HG02759 (cell line): ENCODE data around the gene GRID1.

ENCODE experiments used
- ATAC-seq: cut with Tn5 transposase; IDR thresholded peaks from one replicate; pipeline ENCODE4 v1.9.1; 2021; ENCODE audit warnings: mild to moderate bottlenecking, moderate library complexity; ENCODE audit not compliant: unreplicated experiment

The GRID1 gene

DNA sequence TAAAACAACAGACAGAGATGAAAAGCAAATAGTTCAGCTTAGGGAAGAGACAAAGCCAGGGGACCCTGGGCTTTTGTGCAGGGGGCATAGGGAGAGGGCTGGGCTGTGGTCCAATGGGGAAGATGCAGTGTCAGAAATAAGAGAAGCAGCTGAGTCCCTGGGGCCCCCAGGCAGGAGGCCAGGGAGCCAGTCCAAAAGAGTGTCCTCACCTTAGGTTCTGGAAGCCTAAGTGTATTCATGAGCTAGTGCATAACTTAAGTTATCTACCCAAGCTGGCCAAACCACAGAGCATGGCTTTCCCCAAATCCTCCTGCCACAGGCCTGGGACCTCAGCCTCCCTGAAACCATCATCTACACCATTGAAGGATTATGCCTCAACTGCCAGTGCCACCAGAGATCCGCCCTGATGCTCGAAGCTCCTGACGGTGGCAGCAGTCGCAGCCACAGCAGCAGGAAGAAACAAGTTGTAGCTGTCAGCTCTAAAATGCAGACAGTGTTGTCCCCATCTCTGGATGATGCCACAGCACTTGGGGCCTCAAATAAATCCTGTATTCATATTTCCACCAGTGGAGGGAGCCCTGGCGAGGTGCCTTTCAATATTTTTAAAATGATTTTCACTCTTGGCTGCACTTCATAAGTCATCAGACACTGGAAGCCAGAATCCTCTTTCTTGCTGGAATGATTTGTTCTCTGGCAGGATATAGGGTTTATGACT is 574.6 kb downstream of the GRID1 start:
- ATAC-seq = no peak

DNA sequence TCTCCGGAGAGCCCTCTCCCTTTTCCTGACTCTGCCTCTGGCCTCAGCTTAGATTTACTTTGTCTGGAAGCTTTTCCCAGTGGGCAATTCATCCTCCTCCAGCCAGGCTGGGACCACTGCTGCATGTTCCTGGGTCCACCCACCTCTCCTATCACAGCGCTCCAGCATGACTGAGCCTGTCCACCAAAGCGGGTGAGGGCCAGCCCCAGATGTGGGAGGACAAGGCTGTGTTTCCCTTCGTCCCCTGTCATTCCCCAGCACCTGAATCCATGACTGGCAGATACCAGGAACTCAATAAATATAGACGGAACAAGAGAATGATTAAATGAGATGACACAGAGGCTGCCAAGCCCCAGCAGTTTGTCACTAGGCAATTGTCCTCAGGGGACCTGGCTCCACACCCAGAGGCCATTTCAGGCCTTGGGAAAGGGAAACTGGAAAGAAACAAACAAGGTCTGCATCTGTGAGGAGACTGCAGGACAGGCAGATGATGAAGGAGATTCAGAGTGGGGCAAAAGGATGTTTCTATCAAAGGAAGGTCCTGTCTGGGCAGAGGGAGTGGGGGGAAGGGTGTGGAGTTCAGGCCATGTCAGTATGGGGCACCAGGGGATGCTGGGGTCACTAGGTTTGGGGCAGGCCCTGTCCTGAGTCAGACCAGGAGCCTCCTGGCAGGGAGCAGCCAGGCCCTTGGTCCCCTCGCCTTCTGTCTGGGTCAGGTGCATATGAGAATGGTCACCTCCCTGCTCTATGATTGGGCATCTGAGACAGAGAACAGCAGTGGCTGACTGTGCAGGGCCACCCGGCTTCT is 576.4 kb downstream of the GRID1 start:
- ATAC-seq = no peak

DNA sequence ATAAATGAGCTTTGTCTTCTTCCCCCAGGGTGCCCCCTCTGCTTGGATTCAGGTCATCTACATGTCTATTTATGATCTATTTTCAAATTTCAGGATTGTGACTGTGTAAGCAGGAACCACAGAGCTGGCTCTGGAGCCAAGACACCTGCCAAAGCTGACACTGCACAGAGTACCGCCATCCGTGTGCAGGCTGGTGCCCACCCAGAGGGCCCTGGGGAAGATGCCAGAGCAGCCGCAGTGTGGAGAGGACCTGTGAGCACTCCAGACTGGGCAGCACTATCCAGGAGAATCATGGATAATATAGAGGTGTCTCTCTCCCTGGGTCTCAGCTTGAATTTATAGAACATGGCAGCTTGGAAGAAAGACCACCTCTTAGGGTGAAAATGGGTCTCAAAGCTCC is 577.5 kb downstream of the GRID1 start:
- no peak for ATAC-seq

DNA sequence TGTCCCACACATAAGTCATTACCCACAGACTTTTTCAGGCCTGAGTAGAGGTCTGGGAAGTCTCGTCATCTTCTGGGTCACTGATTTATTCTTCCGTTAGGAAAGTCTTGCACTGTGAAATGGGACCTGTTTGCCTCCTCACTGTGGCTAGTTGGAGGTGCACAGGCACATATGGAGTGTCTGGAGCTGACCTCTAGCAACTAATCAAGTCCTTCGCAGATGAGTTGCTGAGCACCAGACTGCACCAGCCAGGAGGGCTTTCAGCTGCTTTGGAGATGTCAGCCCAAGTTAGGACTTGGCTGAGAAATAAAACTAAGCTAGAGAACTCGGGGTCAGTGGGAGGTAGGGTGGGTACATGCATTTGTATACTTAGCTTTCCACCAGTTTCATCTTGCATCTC is 578.0 kb downstream of the GRID1 start:
- no peak for ATAC-seq

DNA sequence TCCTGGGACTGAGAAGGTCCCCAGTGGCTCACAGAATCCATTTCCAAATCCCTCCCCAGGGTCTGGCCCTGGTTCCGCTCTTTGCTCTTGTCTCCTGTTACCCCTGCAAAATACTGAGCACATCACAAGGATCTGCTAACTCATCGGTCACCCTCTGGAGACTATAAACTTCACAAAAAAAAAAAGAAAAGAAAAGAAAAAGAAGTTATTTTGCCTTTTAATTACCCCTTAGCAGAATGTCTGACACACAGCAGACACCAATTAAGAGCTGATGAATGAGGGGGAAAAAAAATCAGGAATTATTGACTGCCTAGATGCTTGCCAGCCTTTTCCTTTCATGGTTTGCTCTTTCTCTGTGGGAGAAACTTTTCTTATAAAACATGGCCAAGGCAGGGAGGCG is 578.7 kb downstream of the GRID1 start:
- no peak for ATAC-seq

DNA sequence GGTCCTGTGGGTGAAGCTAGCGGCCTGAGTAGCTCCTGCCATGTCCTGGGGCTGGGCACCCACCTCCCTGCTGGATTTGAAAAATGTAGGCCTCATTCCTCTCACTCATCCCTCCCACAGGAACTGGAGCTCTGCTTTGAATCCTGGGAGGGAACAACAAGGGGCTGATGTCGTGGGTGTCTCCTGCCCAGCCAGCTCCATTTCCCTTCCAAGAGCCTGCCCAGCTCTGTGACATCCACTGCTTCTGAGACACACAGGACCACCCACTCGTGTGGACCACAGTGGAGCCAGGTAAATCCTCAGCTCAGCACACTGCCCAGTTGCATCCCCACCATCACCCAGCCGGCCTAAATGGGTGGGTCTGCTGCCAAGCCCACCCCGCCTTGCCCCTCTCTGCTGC is 579.2 kb downstream of the GRID1 start:
- no peak for ATAC-seq

DNA sequence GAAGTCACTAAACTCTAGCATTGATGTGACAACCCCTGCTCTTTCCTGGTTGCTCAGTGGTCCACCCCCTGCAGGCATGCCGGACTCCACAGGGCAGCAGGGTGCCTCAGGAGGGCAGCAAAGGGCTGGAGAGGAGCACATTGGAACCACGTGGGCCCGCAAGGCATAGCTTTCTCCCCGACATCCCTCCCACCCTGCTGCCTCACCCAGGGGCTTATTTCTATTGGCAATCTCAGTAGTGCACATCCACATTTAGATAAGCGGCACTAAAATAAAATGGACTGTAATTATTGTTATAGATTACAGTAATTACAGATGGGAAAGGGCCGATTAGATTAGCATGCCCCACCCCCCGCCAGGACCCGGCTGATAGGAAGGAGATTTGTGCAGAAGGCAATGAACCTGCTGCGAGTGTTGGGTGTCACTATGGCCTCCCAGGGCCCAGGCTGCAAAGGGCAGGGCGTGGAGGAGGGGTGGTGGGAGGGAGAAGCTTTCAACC is 580.1 kb downstream of the GRID1 start:
- ATAC-seq = no peak

DNA sequence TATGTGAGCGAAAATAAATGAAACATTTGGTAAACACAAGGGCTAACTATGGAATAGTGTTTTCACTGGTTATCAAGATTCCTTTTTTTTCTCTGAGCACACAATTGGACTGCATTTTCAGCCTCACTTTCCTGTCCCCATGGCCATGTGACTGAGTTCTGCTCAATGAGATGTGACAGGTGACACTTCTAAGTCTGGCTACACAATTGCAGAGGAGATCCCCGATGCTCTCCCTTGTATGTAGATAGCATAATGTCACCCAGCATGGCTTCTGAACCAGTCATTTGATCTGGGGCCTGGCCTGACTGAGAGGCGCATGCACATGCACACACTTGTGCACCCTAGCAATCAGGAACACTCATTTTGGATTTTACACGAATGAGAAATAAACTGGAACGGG is 581.8 kb downstream of the GRID1 start:
- no peak for ATAC-seq

DNA sequence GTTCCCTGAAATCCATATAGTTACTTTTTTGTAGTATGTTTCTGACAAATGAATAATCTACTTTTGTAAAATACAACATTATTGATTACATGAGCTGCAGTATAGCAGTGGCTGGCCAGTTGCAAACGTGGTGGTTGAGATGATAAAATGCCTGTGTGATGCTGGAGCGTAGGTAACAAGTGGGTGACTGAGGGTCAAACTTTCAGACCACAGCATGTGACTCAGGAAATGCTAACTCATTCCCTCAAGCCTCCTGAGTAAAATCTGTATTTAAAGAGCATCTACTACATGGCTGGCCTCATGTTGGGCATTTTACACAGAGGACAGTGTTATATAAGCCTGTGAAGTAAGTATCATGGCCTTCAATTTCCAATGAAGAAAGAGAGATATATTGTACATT is 585.2 kb downstream of the GRID1 start:
- no peak for ATAC-seq

DNA sequence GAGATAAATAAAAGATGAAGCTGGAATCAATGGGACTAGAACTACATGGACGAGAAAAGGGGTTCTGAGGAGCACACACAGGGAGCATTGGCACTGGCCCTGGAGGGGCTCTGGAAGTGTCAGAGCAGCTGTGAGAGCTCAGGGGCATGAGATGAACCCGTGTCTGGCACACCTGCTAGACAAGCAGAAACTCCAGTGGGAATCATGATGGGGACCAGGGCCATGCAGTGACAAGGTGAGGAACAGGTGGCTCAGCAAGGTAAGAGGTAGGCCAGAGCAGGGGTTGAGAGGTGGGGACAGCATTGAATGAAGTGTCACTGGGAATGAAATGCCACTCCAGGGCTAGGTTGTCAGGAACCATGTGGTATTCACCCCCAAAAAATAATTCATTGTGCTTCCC is 588.5 kb downstream of the GRID1 start:
- ATAC-seq = no peak

DNA sequence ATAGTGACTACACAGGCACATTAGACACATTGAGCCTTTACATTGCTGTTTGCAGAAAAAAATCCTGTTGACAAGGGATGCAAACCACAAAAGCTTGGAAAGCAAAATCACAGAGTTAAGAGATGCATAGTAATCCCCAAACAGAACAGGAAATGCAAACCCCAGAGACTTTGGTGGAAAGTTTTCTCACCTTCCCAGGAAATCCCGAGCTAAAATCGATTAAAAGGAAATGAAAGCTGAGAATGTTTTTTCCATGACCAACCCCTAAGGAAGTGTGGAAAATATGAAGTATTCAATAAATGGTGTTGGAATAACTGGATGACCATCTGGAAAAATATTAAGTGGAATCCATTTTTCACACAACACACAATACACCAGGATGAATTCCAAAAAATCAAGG is 598.7 kb downstream of the GRID1 start:
- ATAC-seq = no peak

DNA sequence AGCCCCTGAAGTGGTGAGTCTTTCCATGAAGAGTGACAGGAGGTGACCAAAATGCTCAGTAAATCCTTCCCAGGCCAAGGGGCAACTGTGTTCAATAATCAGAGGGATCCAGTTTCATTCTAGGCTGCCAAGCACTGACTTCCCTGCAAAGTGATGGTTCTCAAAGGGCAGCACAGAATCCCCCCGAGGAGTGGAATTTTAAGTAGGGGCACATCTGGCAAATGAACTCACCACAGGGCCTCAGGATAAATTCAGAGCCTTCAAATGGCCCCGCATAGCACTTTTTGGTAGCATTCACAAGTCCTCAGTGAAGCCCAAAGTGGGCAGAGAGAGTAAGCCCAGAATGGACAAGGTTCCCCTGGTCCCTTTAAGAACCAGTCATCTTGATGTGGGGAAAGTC is 602.5 kb downstream of the GRID1 start:
- ATAC-seq = no peak

DNA sequence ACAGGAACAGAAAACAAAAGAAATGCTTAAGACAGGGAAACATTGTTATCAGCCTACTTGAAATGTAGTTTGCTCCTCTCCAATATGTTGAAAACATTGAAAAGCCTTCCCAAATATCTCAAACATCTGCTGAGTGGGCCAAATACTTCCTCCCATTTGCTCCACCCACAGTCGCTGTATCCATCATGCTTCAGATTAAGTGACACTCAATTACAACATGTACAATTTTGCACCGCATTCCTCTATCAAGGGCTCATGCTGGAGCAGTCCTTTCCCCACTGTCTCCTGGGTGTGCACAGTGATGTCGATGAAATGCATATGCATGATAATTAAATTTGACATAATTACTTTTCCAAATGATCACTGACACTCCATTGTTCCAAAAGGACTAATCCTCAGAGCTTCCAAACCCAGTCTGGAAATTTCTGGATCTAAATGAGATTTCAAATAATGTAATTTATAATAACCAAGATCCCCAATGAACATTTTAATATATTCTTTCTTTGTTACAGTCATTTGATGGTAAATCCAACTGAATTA is 604.6 kb downstream of the GRID1 start:
- no peak for ATAC-seq

DNA sequence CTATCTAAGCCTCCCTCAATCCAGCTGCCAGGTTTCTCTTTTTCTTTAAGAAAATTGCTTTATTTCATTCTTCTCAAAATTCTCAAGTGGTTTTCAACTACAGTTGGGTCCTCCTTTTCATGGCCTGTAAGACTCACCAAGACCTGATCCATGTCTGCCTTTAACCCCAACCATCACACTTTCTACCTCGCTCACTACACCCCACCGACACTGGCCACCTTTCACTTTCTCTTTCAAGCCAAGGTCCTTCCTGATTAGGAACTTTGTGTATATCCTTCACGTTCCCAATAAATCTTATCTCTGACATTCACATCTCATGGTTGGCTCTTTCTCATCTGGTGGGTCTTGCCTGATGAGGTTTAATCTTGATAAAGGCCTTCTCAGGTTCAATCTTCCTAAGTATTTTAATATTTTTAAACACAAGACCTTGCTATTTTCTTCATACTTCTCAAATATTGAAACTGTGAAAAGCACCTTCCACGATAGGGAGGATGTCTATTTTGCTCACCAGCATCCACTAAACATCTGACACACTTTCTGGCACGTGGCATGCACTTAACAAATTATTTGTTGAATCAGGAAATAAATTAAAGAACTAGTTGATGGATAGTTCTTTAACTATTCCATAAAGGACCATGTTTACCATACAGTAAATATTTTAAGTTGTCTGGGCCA is 624.8 kb downstream of the GRID1 start:
- ATAC-seq = peak; percentile 92

DNA sequence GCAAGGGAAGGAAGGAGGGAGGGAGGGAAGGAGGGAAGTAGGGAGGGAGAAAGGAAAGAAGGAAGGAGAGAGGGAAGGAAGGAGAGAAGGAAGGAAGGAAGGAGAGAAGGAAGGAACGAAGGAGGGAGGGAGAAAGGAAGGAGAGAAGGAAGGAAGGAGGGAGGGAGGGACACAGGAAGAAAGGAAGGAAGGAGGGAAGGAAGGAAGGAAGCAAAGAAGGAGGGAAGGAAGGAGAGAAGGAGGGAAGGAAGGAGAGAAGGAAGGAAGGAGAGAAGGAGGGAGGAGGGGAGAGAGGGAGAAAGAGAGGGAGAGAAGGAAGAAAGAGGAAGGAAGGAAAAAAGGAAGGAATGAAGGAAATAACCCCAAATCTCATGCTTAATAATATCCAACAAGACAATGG is 630.6 kb downstream of the GRID1 start:
- ATAC-seq = no peak

DNA sequence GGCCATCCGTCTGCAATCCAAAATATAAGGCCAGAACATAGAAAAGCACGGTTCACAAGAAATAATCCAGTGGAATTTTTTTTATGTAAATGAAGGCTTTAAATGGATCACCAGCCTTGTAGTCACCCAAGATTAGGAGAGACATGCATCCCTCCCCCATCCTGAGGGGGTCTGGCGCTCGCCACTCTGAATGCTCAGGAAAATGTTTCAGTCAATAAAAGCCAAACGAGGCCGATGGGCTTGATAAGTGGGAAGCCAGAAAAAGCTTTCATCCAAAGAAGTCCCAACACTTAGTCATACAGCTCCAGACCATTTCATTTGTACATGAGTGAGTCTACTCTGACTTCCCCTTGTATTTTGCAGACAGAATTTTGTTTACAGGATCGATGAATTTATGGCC is 631.8 kb downstream of the GRID1 start:
- no peak for ATAC-seq

DNA sequence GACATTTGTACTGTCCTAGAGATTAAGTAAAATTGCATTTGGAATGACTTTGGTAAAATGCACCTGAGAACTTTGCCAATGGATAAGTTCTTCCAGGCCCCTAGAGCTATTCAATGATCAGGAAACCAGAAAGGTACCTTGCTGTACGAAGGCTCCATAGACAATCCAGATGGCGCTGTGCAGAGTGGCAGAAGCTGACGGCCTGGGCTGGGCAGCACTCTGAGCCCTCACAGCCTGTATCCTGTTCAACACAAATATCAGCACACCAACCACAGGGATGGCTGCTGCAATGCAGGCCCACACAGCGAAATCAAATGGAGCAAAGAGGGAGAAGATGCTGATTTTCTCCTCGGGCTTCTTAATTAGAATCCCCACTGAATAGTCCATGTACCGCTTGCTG is 642.4 kb downstream of the GRID1 start:
- no peak for ATAC-seq

DNA sequence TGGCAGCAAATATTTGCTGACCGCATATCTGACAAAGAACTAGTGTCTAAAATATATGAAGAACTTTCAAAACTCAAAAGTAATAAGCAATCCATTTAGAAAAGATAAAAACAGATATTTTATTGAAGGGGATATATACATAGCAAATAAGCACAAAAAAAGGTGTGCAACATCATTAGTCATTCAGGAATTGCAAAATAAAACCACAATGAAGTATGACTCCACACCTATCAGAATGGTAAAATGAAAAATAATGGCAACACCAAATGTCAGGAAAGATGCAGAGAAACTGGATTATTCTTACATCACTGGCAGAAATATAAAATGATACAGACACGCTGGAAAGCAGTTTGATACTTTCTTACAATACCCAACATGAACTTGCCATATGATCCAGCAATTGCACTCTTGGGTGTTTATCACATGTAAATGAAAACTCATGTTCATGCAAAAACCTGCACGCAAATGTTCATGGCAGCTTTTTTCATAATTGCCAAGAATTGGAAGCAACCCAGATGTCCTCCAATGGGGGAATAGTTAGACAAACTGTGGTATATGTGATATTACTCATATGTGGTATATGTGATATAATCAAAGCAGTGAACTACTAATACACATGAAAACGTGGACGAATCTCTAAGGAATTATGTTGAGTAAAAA is 645.5 kb downstream of the GRID1 start:
- ATAC-seq = no peak

DNA sequence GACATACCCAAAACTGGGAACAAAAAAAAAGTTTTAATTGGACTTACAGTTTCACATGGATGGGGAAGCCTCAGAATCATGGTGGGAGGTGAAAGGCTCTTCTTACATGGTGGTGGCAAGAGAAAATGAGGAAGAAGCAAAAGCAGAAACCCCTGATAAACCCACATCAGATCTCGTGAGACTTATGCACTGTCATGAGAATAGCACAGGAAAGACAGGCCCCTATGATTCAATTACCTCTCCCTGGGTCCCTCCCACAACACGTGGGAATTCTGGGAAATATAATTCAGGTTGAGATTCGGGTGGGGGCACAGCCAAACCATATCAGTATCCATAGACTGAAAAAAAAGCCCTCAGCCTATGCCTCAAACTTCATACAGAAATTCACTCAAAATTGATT is 647.2 kb downstream of the GRID1 start:
- no peak for ATAC-seq

DNA sequence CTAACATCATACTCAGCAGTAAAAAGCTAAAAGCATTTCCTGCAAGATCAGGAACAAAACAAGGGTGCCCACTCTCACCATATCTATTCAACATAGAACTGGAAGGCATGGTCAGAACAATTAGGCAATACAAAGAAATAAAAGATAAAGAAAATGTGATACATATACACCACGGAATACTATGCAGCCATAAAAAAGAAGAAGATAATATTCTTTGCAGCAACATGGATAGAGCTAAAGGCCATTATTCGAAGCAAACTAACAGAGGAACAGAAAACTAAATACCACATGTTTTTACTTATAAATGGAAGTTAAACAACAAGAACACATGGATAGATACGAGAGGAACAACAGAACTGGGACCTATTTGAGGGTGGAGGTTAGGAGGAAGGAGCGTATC is 652.7 kb downstream of the GRID1 start:
- no peak for ATAC-seq

DNA sequence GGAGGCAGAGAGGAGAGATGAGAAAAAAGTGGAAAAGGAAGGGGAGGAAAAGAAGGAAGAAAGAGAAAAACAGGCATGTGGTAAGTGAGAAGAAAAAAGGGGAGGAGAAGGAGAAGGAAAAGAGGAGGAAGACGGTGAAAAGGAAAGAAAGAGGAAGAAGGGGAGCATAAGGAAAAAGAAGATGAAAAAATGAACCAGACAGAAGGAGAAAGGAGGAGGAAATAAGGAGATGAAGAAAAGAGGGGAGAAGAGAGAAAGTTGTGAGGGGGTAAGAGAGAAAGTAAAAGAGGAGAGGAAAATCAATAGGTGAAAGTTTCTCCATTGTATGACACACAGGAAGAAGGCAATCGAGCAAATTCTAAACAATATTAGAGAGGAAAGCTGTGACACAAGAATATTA is 663.8 kb downstream of the GRID1 start:
- ATAC-seq = no peak
